ENCODE data around the gene GDI2. TPM values are rescaled to one million over a fixed set of nuclear protein-coding genes. Genes with fewer than 3 reads are reported as not detected.

Gene GDI2
- polyA plus RNA-seq, 1 experiment = 326 TPM

- no peak for TF ChIP-seq CTCF (IDR thresholded peaks at IDR 0.05; ENCODE audit: low read depth, low read length)
- ChIA-PET POLR2A (no interaction called here), CTCF (interaction anchor here (2.2 kb wide), 1 partner anchor 8 kb away, joined by 8 read pairs; no protein-coding TSS in a partner anchor)
- H3K9me3 ChIP-seq (ENCODE audit: control insufficient read depth, insufficient read depth, low read length) = no peaks in the 10 kb centered on the region; the same call in 1 of the 2 replicates
- H3K27ac ChIP-seq (ENCODE audit: low read depth, low read length) = no peak overlapping the region
- H3K4me3 ChIP-seq (ENCODE audit: low read depth, low read length) = no peak overlapping the region
- H3K27me3 ChIP-seq (ENCODE audit: control insufficient read depth, insufficient read depth, low read length) = no peaks in the 10 kb centered on the region
- DNase-seq (ENCODE audit: low read depth, low spot score) = no peak
Measured at GRCh38 chr10:5774987-5775620, 38.1 kb downstream of the GDI2 start.

GRCh38 chr10:5766189-5766588 lies 47.0 kb downstream of the GDI2 start:
- POLR2A ChIA-PET = no interaction called here
- CTCF ChIA-PET = interaction anchor here (0.5 kb wide), 1 partner anchor 137 kb away, joined by 3 read pairs; no protein-coding TSS in a partner anchor
- no peak for TF ChIP-seq CTCF (IDR thresholded peaks at IDR 0.05; ENCODE audit: low read depth, low read length)
- Histone ChIP-seq H3K4me3 (ENCODE audit: low read depth, low read length) (no peak overlapping the region), H3K9me3 (ENCODE audit: control insufficient read depth, insufficient read depth, low read length) (no peaks in the 10 kb centered on the region), H3K27me3 (ENCODE audit: control insufficient read depth, insufficient read depth, low read length) (no peaks in the 10 kb centered on the region), H3K27ac (ENCODE audit: low read depth, low read length) (no peak overlapping the region)
- no peak for DNase-seq (ENCODE audit: low read depth, low spot score)

GRCh38 chr10:5765617-5766016 lies 47.6 kb downstream of the GDI2 start:
- POLR2A ChIA-PET = no interaction called here
- no peaks in the 10 kb centered on the region for H3K27me3 ChIP-seq (ENCODE audit: control insufficient read depth, insufficient read depth, low read length)
- no peak for TF ChIP-seq CTCF (IDR thresholded peaks at IDR 0.05; ENCODE audit: low read depth, low read length)
- H3K27ac ChIP-seq (ENCODE audit: low read depth, low read length) = no peak overlapping the region
- DNase-seq (ENCODE audit: low read depth, low spot score) = no peak
- no peaks in the 10 kb centered on the region for H3K9me3 ChIP-seq (ENCODE audit: control insufficient read depth, insufficient read depth, low read length)
- H3K4me3 ChIP-seq (ENCODE audit: low read depth, low read length) = no peak overlapping the region
- CTCF ChIA-PET = no interaction called here

GRCh38 chr10:5764422-5765297 lies 48.6 kb downstream of the GDI2 start:
- DNase-seq (ENCODE audit: low read depth, low spot score) = no peak
- Histone ChIP-seq H3K27ac (ENCODE audit: low read depth, low read length) (no peak overlapping the region), H3K4me3 (ENCODE audit: low read depth, low read length) (no peak overlapping the region), H3K9me3 (ENCODE audit: control insufficient read depth, insufficient read depth, low read length) (no peaks in the 10 kb centered on the region), H3K27me3 (ENCODE audit: control insufficient read depth, insufficient read depth, low read length) (no peaks in the 10 kb centered on the region)
- CTCF ChIA-PET = interaction anchor here (0.7 to 1.2 kb wide), 2 partner anchors 9 to 321 kb away, joined by 3 read pairs; no protein-coding TSS in a partner anchor
- POLR2A ChIA-PET = no interaction called here
- TF ChIP-seq CTCF (IDR thresholded peaks at IDR 0.05; ENCODE audit: low read depth, low read length) = no peak

GRCh38 chr10:5762531-5762930 lies 50.7 kb downstream of the GDI2 start:
- Histone ChIP-seq H3K27me3 (ENCODE audit: control insufficient read depth, insufficient read depth, low read length) (no peaks in the 10 kb centered on the region), H3K27ac (ENCODE audit: low read depth, low read length) (no peak overlapping the region), H3K4me3 (ENCODE audit: low read depth, low read length) (no peak overlapping the region), H3K9me3 (ENCODE audit: control insufficient read depth, insufficient read depth, low read length) (no peaks in the 10 kb centered on the region)
- ChIA-PET CTCF (interaction anchor here (0.6 kb wide), 1 partner anchor 79 kb away, joined by 4 read pairs; no protein-coding TSS in a partner anchor), POLR2A (no interaction called here)
- no peak for DNase-seq (ENCODE audit: low read depth, low spot score)
- no peak for TF ChIP-seq CTCF (IDR thresholded peaks at IDR 0.05; ENCODE audit: low read depth, low read length)

All from AG04450 (cell line).